Duodenal mucosa (tissue), 2 donors: Measurements from ENCODE around the gene LRMDA.

Source experiments
- H3K27ac ChIP-seq: one replicate; pipeline ENCODE4 v1.7.0; 2013; ENCODE audit warnings: low read depth, low read length
- H3K27me3 ChIP-seq, 2 donors: one replicate each; pipeline ENCODE4 v1.7.0; 2013; ENCODE audit warnings: low read length in 2 of 2, control low read depth in 1 of 2; ENCODE audit not compliant: insufficient read depth in 2 of 2, control insufficient read depth in 1 of 2
- H3K36me3 ChIP-seq, 2 donors: one replicate each; pipeline ENCODE4 v1.7.0; 2013; ENCODE audit warnings: low read length in 2 of 2, control low read depth in 1 of 2; ENCODE audit not compliant: insufficient read depth in 2 of 2, control insufficient read depth in 1 of 2
- H3K4me1 ChIP-seq, 2 donors: one replicate each; pipeline ENCODE4 v1.7.0; 2013; ENCODE audit warnings: low read length in 2 of 2, control low read depth in 1 of 2; ENCODE audit not compliant: insufficient read depth in 2 of 2, control insufficient read depth in 1 of 2
- H3K4me3 ChIP-seq, 2 donors: one replicate each; pipeline ENCODE4 v1.7.0; 2013; ENCODE audit warnings: low read length in 2 of 2, low read depth in 1 of 2
- H3K9ac ChIP-seq, 2 donors: one replicate each; pipeline ENCODE4 v1.7.0; 2013; ENCODE audit warnings: low read length in 2 of 2, low read depth in 1 of 2
- H3K9me3 ChIP-seq, 2 donors: one replicate each; pipeline ENCODE4 v1.7.0; 2013; ENCODE audit warnings: low read length in 2 of 2, control low read depth in 1 of 2; ENCODE audit not compliant: control insufficient read depth in 1 of 2

The LRMDA gene

DNA sequence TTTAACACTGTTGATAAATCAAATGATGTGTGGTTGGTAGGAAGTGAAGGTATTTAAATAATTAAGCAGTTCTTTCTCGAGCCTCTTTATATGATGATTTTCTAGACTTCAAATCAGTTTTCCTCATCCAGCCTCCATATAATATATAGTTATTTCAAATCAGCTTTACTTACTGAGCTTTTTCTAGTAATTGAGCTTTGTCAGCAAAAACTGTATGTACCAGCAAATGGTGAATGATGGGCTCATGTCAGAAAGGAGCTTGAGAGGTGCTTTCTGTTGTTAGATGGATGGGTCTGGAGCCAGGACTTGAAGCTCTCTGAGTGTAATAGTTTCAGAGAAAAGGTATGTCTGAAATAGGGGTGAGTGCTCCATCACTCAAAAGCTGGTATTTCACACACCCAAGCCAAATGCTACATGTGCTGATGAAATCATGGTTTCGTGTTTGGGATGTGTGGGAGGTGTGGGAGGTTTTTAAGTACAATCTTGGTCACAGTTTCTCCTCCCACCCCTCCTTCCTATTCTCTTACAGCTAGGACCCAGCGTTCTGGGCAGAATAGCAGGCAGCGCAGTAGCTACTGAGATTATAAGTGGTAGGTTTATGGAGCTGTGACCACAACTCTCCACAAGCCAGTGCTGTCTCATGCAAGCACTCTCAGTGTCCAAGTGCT is 55.8 kb downstream of the LRMDA start:
- Histone ChIP-seq H3K4me1 (no peaks in the 10 kb centered on the region), H3K4me3 (no peak overlapping the region), H3K9ac (no peak overlapping the region), H3K36me3 (no peaks in the 10 kb centered on the region), H3K27ac (no peak overlapping the region), H3K9me3 (peaks cover 0 to 4% of the 10 kb centered on the region in 2 donors), H3K27me3 (no peaks in the 10 kb centered on the region)

DNA sequence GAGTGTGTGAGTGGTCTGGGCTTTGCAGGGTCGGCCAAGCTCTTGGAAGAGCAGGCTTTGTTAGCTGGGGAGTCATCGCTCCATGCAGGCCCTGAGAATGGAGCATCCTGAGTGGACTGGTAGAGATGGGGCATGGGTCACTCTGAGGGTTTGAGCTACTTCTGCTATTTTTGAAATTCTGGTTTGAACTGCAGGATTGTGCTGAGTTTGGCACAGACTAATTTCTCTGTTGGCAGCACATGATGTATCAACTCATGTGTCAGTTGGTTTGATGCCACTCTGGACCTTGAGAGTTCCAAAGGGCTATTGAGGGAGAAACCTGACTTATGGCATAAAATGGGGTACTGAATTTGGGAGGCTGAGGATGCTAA is 56.3 kb downstream of the LRMDA start:
- Histone ChIP-seq H3K27ac (no peak overlapping the region), H3K9me3 (peaks cover 0 to 4% of the 10 kb centered on the region in 2 donors), H3K4me3 (no peak overlapping the region), H3K9ac (no peak overlapping the region), H3K4me1 (no peaks in the 10 kb centered on the region), H3K36me3 (no peaks in the 10 kb centered on the region), H3K27me3 (no peaks in the 10 kb centered on the region)

DNA sequence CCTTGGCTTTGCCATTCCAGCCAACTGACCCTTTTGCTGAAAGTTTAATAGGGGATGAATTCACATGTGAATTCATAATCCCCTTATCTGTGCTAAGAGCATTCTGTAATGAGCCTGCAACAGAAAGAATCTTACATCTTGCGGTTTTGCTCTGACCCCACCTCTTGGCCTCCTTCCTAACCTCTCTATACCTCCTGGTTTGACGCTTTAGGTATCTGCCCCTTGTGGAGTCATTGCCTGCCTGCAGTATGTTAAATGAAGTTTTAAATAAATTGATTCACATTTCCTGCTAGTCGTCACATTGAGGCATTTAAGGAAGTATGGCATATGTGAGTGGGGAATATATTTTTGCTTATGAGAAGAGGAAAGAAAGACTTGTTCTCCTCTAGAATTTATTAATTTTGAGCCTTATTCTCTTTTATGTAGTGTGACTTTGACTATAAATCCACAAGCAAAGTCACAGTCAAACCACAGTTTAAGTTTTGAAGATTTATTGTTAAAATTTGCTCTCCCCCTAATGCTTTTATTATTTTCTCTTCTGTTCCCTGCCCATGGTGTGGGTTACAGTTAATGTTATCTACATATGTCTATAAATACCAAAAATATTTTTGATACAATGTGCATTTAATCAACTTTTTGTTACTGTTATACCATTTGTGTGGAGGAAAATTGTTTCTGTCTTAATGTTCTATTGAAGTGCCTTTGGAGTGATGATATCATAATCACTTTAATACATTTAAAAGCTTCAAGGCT is 60.9 kb downstream of the LRMDA start:
- Histone ChIP-seq H3K36me3 (no peaks in the 10 kb centered on the region), H3K4me3 (no peak overlapping the region), H3K9ac (no peak overlapping the region), H3K9me3 (no peaks in the 10 kb centered on the region), H3K4me1 (peaks cover 0 to 5% of the 10 kb centered on the region in 2 donors), H3K27ac (no peak overlapping the region), H3K27me3 (no peaks in the 10 kb centered on the region)

DNA sequence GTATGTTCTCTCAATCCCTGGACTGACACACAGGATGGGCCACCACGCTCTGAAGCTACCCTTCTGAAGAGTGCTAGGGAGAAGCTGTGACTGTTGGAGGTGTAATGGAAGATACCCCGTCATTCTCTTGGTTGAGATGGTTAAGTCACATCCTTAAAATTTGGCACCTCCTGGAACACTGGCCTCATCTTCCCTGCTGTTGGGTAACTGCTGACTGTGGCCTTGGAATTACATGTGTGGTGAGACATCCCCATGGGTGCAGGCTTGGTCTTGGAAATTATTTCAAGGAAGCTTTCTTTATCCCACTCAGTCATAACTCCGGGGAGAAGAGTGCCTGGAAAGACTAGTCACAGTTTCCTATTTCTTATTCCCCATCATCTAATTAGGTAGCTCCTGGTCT is 62.0 kb downstream of the LRMDA start:
- H3K36me3 ChIP-seq, result no peaks in the 10 kb centered on the region
- peaks cover 3 to 5% of the 10 kb centered on the region in 2 donors for H3K4me1 ChIP-seq
- H3K27me3 ChIP-seq, result no peaks in the 10 kb centered on the region
- no peaks in the 10 kb centered on the region for H3K9me3 ChIP-seq
- no peak overlapping the region for H3K4me3 ChIP-seq
- no peak overlapping the region for H3K9ac ChIP-seq
- no peak overlapping the region for H3K27ac ChIP-seq

- Histone ChIP-seq H3K4me1 (peaks cover 10 to 14% of the 10 kb centered on the region in 2 donors), H3K4me3 (no peak overlapping the region)
Measured at GRCh38 chr10:75495434-75496190, 64.2 kb downstream of the LRMDA start.

DNA sequence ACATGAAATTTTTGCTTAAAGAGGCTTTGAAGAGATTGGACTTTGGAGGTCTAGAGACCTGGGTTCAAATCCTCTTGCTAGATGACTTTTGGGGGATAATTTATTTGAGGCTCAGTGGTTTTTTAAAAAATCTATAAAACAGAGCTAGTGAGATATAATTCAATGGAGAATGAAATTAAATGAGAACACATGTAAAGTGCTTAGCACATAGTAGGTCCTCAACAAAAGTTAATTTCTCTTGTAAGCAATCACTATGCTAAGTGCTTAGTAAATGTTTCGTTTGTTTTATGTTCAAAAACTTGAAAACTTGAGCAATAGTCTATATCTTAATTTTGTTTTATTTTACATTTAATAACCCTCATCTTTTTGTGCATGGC is 64.8 kb downstream of the LRMDA start:
- Histone ChIP-seq H3K27me3 (no peaks in the 10 kb centered on the region), H3K27ac (no peak overlapping the region), H3K9me3 (no peaks in the 10 kb centered on the region)

More at GRCh38 chr10:75495434-75496190, 64.2 kb downstream of the LRMDA start:
- Histone ChIP-seq H3K27ac (no peak overlapping the region), H3K36me3 (no peaks in the 10 kb centered on the region), H3K9me3 (no peaks in the 10 kb centered on the region), H3K9ac (no peak overlapping the region), H3K27me3 (no peaks in the 10 kb centered on the region)

DNA sequence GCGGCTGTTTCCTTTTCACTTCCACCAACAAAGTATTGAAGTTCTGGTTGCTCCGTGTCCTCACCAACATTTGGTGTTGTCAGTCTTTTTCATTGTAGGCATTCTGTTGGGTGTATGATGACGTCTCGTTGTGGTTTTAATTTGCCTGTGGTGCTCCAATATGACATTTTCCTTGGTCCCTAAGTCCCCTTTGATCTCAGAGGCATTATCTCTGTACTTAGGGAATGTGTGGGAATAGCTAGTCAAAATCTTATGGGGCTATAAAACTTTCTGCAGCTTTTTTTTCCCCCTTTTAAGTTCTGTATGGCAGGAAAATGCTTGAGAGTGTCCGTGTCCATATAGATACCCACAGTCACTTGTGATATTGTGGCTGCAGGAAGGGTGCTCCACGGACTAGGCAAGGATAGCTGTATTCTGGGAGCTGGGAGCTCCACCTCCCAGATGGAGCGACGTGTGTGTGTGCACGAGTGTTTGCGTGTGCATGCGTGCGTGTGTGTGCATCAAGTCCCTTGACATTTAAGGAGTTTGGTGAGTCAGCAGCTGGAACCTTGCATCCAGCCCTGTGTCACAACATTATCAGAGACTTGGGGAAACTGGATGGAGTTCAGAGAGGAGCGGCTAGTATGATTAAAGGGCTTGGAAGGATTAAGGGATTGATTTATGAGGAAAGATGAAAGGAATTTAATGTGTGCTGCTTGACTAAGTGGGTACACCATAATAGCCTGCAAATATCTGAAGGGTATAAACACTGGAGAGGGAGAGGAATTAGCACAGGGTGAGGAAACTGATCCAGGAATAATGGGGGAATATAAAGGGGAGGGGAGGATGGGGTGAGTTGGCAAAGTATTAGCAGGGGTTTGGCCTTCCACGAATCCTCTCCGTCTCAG is 66.8 kb downstream of the LRMDA start:
- Histone ChIP-seq H3K4me3 (no peak overlapping the region), H3K9ac (no peak overlapping the region), H3K27me3 (no peaks in the 10 kb centered on the region), H3K4me1 (peaks cover 10 to 14% of the 10 kb centered on the region in 2 donors), H3K36me3 (no peaks in the 10 kb centered on the region), H3K27ac (no peak overlapping the region), H3K9me3 (no peaks in the 10 kb centered on the region)

More for the DNA sequence above, 64.8 kb downstream of the LRMDA start:
- H3K36me3 ChIP-seq, result no peaks in the 10 kb centered on the region
- no peak overlapping the region for H3K9ac ChIP-seq
- peaks cover 10 to 14% of the 10 kb centered on the region in 2 donors for H3K4me1 ChIP-seq
- no peak overlapping the region for H3K4me3 ChIP-seq

DNA sequence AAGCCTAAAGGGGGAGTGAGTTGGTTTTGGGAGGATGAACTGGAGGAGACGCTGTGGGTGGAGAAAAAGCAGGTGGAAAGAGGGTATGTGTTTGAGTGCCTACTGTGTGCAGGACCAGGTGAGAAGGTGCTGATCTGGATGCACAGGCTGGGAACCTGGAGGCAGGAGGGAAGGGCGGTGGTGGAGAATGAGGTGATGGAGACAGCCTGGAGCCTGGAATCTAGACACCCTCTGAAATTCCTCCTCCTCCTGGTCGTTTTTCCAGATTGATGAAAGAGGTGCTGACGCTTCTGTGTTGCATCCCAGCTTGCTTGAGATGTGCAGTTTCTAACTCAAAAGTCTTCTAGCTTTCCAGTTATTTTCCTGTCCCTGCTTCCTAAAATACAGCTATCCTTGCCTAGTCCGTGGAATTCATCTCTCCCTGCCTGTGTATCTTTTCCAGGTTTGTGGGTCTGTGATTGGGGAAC is 67.5 kb downstream of the LRMDA start:
- H3K27ac ChIP-seq, result no peak overlapping the region
- H3K36me3 ChIP-seq, result no peaks in the 10 kb centered on the region
- peaks cover 10 to 14% of the 10 kb centered on the region in 2 donors for H3K4me1 ChIP-seq

DNA sequence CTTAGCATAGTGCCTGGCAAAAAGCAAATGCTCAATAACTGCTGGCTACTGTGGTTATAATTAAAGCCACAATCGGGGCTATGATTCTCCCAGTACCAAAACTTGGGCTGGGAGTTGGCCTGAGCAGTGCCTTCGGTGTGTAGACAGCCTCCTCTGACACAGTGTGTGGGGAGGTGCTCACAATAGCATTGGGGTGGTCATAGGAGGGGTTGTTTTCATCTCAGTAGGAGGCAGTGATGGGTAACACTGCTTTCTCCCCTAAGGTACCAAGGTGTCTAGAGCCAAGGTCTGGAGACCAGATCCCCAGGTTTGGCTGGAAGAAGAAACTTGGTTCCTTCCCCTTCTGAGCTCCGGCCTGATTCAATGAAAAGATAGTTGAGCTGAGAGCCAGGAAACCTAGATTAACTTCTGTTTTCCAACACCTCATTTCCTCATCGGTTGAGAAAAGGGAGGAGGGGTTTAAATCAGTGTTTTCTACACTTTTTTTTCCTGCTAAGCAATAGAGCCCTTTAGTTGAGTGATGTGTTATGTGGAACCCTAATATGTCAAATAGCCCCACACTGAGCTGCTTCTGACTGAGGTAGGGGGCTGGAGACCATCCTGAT is 68.2 kb downstream of the LRMDA start:
- Histone ChIP-seq H3K27ac (no peak overlapping the region), H3K36me3 (no peaks in the 10 kb centered on the region), H3K4me1 (peaks cover 10 to 14% of the 10 kb centered on the region in 2 donors), H3K9ac (no peak overlapping the region), H3K4me3 (no peak overlapping the region), H3K27me3 (no peaks in the 10 kb centered on the region), H3K9me3 (no peaks in the 10 kb centered on the region)

More for the DNA sequence above, 67.5 kb downstream of the LRMDA start:
- no peak overlapping the region for H3K4me3 ChIP-seq
- no peaks in the 10 kb centered on the region for H3K27me3 ChIP-seq
- H3K9me3 ChIP-seq, result no peaks in the 10 kb centered on the region
- H3K9ac ChIP-seq, result no peak overlapping the region
